NCI-H2107 (cell line): Measurements from ENCODE around the gene HDAC4.

Source experiments
- DNase-seq: peaks from one replicate; lab custom pipeline; 2025; lab: John Stamatoyannopoulos, UW

The HDAC4 gene

DNA sequence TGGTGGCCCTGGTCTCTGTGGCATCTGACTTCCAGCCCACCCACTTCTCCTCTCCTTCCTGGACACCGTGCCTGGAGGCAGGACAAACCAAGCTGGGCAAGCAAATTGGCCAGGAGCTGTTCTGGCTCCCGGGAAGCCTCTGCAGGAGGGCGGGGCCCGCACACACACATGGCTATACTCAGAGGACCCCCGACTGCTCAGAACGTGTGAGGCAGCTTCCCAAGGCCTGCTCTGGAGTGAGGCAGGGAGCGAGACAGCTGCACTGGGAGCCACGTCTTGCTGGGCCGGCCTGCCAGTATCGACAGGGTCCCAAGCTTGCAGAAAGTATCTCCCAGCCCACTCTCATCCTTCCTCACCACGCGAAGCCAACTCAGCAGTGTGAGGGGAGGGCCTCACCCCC, 295.6 kb downstream of the HDAC4 start:
- no peak for DNase-seq

DNA sequence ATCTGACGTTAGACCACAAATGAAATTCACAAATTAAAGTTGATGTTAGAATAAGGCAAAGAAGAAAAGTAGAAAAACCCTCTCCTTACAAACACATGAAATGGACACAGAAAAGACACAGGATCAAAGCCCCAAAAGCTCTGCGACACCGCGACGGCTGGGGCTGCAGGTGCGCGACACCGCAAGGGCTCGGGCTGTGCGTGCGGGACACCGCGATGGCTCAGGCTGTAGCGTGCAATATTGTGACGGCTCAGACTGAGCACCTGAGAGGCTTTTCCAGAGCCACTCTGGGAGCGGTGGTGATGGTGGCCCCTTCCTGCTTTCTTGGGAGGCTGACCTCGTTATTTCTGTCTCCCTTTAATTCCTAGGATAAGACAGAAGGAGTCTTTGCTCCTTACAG, 296.0 kb downstream of the HDAC4 start:
- DNase-seq, result no peak

DNA sequence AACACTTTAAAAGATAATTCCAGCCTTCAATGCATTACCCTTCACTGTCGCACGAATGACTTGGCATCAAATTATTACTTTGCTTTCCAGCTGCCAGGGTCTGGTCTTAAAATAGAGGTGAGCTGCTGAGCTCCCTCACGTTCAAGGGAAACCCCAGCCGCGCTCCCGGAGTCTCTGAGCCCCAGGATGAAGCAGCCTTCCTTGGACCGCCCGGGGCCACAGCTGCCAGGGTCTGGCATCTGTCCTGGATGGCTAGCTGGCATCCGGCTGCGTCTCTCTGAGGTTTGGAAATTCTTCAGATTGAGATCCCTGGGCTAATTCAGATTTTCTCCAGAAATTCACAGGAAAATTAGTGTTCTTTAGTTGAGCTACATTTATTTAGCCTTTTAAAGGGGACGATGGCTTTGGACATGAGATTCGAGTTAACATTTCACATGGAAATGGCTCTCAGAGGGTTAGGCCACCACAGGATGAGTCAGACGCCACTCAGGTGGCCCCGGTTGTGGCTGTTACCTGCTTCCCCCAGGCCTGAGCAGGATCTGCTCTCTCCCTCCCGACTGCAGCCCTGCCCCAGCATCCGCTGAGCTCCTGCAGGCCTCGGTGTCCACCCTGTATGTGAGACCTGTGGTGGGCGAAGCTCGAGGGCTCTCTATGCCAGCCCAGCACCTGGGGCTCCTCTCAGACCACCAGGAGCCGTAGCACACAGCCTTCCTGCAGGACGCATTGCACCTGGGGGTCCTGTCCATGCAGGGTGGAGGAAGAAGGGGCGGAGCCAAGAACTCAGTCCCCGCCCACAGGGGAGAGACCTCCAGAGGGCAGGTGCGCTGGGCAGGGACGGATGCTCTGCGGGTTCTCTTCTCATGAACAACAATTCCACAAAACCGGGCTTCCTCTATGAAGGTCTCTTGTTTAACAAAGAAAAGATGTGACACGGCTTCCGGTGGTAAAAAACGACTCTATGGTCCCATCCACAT, 297.4 kb downstream of the HDAC4 start:
- no peak for DNase-seq

DNA sequence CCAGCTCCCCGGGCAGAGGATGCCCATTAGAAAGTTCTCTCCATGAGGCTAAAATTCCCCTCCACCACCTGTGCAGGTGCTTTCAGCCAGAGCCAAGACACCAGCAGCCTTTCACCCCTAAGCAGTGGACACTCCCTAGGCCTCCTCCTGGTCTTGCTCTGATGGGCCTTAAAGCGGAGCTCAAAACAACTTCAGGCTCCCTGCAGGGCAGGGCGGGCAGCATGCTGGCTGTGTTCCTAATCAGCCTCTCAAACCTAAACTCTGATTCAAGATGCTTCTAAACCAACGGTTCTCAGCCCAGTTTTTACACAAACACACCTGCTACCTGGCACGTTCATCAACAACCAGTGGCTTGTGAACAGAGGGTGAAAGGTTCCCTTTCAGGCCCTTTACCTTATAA, 298.6 kb downstream of the HDAC4 start:
- no peak for DNase-seq

DNA sequence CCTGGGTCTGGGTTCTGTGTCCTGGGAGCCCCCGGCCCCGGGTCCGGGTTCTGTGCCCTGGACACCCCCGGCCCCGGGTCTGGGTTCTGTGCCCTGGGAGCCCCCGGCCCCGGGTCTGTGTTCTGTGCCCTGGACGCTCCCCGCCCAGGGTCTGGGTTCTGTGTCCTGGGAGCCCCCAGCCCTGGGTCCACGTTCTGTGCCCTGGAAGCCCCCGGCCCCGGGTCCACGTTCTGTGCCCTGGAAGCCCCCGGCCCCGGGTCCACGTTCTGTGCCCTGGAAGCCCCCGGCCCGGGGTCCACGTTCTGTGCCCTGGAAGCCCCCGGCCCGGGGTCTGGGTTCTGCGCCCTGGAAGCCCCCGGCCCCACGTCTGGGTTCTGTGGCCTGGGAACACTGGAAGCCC, 299.0 kb downstream of the HDAC4 start:
- no peak for DNase-seq

DNA sequence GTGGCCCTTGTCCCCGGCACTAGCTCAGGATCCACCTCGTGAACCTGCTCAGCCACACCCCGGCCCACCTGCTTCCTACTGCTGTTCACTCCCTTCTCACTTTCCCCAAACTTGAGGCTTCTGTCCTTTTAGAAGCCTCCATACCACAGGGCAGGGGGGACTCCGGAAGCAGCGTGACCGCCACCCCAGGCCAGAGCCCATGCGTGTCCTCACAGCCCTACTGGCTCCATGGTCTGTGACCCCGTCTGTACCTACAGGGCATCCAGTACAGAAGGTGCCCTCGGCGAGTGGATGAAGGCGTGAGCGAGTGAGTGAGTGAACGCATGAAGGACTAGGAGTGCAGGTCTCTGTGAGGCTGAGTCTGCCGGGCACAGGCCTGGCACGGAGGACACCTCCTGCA, 299.7 kb downstream of the HDAC4 start:
- no peak for DNase-seq

DNA sequence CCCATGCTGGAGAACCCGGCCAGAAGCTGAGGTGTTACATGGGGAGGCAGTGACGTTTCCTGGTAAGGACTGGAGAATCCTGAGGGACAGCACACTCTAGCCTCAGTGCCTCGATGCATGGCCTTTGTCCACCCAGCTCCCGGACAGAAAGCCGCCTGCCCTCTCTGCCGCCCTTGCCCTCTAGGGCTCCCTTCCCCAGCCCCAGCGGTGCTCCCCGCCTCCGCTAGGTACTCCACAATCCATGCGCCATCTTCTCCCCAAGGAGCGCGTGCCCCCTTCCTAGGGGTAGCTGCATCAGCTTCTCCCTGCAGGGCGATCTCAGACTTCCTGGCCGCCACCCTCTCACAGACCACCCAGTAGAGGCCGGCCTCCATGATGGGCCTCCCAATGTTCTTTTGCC, 301.3 kb downstream of the HDAC4 start:
- DNase-seq, result no peak

DNA sequence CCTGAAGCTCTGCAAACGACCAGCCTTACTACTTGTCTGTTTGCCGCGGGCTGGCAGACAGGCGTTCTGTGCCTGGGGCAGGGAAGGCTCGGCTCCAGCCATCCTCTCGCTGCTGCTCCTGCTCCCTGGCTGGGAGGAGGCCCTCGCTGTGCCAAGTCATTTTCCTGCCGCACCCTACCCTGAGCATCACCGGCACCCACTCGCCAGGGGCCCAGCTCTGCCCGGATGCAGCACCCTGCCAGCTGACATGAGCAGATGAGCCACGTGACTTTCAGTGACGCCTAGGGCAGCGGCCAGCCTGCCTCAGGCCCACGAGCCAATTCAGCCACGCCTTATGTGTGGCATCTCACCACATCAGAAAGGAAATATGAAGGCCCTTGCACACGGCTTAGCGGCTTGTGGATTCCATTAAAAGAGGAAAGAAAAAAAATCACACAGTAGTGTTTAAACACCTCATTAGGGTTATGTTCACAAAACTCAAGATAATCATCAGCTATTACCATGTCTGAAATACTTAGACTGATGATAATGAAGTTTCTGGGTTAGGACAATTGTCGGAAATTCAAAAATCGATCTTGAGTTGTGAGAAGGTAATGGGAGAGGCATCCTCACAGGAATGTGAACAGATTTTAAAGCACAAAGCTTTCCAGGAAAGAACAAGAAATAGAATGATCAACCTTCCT, 302.4 kb downstream of the HDAC4 start:
- no peak for DNase-seq

DNA sequence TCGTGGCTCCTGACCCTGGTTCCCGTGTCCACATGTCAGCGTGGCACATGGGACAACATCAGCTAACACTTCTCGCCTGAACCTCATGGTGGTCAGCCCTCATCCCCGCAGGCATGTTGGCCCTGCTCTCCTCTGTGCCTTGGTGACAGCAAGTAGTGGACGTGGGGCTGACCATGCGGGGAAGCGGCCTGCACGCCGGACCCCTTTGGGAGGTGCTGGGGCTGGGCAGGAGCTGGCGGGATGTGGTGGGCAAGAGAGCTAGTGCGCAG, 303.5 kb downstream of the HDAC4 start:
- DNase-seq, result no peak

DNA sequence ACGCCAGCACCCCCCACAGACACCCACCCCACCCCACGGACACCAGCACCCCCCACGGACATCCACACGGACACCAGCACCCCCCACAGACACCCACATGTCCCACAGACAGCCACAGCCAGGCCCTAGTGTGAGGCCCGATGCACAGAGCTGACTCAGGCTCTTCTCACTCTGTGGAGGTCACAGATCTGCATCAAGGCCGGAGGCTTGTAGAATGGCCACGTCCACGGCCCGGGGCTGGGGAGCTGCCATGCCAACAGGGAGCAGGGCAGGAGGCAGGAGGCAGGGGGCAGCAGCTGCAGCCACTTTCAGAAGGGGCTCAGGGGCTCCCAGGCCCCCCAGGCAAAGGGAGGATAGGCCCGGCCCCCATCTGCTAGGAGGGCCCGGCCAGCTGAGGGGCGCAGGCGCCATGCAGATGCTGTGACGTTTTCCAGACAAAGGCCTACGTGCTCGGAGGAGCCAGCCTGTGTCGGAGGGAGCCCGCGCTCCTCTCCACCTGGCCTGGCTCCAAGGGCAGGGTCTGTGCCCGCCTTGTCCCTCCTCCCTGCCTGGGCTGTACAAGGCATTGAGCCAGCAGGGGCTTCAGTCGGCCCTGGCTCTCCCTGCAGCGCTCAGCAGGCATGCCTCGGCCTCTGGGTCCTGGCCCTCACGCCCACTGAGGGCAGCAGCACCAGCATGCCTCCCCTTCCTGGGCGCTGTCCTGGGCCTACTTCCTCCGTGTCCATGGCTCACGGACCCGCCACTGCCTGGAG, 304.0 kb downstream of the HDAC4 start:
- DNase-seq, result no peak

DNA sequence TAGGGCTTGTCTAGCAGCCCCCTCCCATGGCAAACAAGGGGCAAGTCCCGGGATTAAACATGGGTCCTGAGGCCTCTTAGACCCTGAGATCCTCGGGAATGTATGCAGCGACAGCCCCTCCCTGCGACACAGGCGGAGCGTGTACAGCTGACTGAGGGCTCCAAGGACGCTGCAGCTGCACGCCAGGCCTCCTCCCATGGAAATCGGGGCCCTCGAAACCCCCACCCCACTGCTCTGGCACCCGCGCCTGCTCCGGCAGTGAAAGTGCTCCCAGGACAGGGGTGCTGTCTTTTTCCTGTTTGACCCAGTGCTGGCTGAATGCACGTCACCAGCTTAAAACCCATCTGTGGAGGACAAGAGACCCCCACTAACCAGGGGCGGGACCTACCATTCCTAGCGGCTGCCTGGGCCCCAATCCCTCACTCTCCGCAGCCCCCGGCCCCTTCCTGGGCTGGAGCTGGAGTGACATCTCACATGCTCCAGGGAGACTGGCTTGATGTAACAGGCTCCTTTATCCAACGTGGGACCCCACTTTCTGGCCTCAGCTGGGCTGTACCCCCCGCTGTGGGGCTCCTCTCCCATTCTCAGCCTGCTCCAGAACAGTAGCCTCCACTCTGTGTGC, 305.2 kb downstream of the HDAC4 start:
- DNase-seq, result no peak

DNA sequence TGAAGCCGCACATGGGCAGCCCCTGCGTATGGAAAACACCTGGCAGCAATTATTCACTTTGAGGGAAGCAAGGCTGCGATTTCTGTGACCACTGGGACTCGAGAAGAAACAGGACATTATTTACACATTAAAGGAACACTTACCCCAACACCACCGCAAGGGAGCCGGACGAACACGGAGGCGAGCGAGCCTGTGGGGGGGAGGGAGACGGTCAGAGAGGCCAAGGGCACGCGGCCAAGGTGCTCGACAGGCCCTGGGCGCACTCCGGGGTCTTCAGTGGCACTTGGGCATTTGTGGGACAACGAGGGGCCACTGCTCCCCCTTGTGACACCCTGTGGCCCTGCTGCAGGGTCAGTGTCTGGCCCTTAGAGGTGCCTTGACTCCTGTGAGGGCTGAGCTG, 306.0 kb downstream of the HDAC4 start:
- DNase-seq, result no peak

DNA sequence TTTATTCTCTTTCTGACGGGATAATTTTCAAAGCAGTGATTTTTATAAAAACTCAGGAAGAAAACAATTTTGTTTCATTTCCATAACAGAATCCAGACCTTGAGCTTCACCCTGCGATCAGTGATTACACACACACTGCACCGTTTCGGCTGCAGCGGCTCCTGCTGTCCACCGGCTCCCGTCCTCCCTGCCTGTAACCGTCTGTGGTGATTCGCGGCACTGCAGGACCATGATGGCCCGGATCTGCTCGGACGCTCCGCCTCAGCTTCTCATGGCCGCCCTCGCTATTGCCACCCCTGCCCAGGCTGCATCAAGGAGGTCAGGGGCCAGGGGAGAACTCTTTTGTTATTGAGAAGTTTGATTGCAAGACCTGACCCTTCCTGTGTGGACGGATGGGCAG, 306.9 kb downstream of the HDAC4 start:
- no peak for DNase-seq

DNA sequence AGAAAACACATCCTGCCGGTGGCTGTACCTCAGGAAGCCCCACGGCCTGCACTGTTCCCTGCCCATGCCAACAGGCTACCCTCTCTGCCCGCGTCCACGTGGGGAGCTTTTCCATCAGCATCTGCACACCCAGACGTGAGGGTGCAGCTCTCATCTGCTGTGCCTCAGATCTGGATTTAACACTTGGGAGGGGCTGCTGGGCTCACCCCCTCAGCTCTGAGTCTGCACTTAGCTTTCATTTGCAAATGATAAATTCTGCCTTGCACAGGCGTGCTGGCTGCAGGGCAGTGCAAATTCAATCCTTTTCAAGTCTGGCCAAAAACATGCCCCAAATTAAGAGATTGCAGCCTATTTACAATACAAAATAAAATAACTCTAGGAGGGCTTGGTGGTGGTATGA, 307.3 kb downstream of the HDAC4 start:
- no peak for DNase-seq

DNA sequence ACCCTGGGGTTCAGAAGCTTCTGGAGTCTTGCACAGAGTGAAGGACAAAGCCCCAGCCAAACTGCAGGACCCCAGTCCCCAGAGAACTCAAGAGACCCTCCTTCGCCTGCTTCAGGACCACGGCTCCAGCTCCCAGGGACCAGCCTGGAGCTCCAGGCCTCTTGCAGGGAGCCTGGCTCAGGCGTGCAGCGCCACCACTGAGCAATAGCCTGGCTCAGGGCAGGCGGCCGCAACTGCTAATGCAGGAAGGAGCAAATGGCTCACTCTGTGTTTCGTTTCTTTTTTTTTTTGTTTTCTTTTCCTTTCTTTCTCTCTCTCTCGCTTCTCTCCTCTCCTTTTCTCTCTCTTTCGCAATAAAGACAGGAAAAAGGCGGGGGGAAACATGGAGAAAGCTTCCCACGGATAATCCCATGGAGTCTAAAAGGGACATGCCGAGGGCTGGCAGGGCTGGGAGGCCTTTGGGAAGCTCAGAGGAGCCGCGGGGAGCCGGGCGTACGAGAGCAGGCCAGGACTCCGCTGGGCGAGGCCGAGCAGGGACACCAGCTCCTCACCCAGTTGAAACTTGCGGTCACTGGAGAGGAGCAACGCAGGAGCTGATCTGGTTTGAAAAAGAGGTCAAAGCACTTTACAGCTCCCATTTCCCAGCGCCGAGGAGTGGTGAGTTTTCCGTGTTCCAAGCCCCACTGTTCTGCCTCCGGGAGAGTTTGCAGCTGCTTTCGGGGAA, 308.1 kb downstream of the HDAC4 start:
- DNase-seq, result no peak

DNA sequence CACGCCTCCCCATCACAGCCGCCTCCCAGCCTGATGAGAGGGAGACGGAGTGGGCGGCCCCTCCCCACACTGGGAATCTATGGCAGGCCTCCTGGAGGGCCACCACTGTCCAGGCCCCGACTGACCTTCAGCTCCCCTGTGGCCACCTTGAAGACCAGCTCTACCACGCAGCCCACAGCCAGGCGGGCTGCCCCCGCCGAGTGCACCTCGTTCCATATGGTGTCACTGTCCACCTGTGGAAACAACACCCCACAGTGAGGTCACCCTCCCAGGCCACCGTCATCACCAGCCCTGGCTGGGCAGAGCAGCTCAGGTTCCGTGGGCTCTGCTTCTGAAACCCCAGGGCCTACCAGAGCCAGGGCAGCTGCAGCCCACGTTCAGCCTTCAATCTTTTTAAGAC, 310.9 kb downstream of the HDAC4 start:
- no peak for DNase-seq

DNA sequence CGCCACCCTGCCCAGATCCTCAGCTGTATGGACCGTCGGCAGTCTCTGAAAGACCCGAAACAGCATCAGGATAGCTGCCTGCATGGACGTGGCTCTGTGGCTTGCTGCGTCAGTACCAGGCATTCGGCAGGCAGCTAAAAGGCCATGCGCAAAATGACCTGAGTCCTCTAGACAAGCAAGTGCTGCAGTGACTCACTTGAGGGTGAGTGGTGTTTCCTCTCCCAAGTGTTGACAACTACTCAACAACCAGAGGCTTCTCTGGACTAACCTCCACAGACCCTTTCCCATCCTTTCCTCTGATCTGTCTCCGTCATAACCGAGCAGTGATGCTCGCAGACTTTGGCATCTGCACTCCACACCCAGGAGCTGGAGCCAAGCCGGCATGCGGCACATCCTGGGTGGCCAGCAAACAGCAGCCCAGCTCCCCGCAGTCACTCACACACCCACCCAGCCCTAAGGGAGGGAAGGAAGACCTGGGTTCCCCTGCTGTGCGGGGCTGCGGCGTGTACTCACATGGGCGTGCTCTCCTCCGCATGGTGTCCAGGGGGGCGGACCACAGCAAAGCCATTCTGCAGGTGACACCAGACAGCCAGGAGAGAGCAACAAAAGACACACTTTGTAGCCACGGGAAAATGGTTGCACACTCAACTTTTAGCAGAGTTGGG, 313.6 kb downstream of the HDAC4 start:
- no peak for DNase-seq

DNA sequence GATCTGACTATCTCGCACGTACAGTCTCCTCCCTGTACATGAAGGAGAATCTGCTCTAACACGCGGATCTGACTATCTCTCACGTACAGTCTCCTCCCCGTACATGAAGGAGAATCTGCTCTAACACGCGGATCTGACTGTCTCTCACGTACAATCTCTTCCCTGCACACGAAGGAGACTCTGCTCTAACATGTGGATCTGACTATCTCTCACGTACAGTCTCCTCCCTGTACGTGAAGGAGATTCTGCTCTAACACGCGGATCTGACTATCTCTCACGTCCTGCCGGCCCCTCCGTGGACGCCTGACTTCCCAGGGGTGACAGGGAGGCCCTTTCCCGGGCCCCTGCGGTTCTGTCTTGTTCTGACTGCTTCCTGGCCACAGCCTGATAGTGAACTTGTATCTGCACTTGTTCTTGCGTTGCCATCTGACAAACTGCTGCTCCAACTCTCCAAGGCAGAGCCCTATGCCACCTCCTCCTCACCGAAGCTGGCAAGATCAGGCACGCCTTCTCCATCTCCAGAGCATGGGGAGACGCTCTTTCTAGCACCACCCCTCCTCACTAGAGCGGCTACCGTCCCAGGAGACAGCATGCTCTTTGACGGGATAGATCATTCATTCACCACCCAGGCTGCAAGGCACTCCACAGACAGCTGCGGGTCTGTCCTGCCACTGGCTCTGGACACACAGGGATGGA, 314.3 kb downstream of the HDAC4 start:
- DNase-seq, result no peak

DNA sequence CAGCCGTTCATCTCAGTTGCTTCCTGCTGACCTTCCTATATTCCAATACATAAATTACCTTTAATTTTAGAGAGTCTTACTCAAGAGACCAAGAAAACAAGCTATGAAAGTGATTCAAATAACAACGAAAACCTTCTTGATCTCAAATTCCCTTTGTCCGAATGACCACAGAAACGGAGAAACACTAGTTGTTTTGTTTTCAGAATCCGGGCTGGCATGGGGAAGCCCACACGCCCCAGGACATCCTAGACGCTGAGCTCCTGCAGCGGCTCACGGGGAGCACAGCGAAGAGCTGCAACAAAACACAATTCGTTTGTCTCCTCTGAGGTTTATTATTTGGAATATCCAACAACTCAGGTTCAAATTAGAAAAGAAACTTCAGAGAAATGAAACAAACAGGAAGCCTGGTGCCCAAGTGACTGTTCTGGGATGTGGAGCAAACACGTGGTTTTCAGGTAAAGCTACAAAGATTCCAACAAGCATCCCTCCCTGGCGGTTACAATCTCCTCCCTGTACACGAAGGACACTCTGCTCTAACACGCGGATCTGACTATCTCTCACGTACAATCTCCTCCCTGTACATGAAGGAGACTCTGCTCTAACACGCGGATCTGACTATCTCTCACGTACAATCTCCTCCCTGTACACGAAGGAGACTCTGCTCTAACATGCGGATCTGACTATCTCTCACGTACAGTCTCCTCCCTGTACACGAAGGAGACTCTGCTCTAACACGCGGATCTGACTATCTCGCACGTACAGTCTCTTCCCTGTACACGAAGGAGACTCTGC, 315.4 kb downstream of the HDAC4 start:
- no peak for DNase-seq

DNA sequence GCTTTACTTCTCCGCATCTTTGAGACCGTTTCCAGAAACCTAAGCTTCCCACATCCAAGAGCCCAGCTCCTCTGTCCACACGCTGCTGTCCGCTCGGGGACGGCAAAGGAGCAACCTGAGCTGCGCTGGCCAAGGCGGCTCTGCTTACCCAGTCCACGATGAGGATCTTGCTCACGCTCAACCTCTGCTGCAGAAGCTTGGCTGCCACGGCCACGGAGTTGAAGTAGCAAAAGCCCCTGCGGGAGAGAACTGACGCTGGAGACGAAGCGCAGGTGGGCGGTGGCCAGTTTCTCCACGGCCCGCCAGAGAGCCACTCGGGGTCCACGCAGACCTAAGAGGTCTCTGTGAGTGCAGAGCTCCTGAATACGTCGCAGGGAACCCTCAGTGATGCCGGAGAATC, 316.8 kb downstream of the HDAC4 start:
- DNase-seq, result no peak
